Ovary (tissue), 9 donors: ENCODE measurements around the gene LEMD3. TPM values are rescaled to one million over a fixed set of nuclear protein-coding genes. Genes with fewer than 3 reads are reported as not detected.

Source experiments
- DNase-seq, 5 donors: peaks; one replicate each; pipeline ENCODE4 v3.0.0-alpha.2; 2019 to 2020
- H3K27ac ChIP-seq, 2 donors: fragments of 200-600 bp; one replicate each; pipeline versions ENCODE4 v1.5.1 to v1.8.0; 2019 to 2022
- H3K27me3 ChIP-seq: fragments of 200-600 bp; one replicate; pipeline ENCODE4 v1.8.0; 2022
- H3K36me3 ChIP-seq: fragments of 200-600 bp; sonication (generic); one replicate; pipeline ENCODE4 v1.5.1; 2019
- H3K4me1 ChIP-seq: one replicate; pipeline ENCODE4 v1.8.1; 2013; ENCODE audit warnings: mild to moderate bottlenecking, moderate library complexity; ENCODE audit not compliant: insufficient read depth
- H3K4me3 ChIP-seq: fragments of 200-600 bp; sonication (generic); one replicate; pipeline ENCODE4 v1.5.1; 2017
- H3K9me3 ChIP-seq, 2 donors: fragments of 200-600 bp in 1 of 2; sonication (generic) in 1 of 2; one replicate each; pipeline versions ENCODE4 v1.5.1 to v1.8.1; 2013 to 2019; ENCODE audit warnings: mild to moderate bottlenecking in 1 of 2, moderate library complexity in 1 of 2
- EP300 ChIP-seq: sonication (generic); formaldehyde crosslinking; IDR thresholded peaks from one replicate; pipeline ENCODE4 v1.6.1; 2017; ENCODE audit warnings: antibody characterized with exemption
- POLR2A ChIP-seq: fragments of 450-650 bp; IDR thresholded peaks from one replicate; pipeline ENCODE4 v1.6.1; 2017; ENCODE audit warnings: antibody characterized with exemption, mild to moderate bottlenecking, moderate library complexity
- WGBS, 3 donors: extraction: QIAGEN DNeasy Blood & Tissue Kit in 1 of 3; methylation state at CpG; one replicate each; pipeline versions ENCODE4 v1.1.5 to v1.1.7; 2013 to 2017; 5-methylcytosine and 5-hydroxymethylcytosine counted together
- intact Hi-C, 4 donors: fragments of 100-400 bp; cut with DNase I; formaldehyde crosslinking; loops; one replicate each; pipeline versions ENCODE4 v1.11.0 to v1.15.1; 2022 to 2023
- polyA plus RNA-seq, 2 donors: library from polyadenylated mRNA; stranded (reverse); fragments of 200-250 nt in 1 of 2; fragments of 350-450 nt in 1 of 2; fragmentation: Illumina TruSeq in 1 of 2; extraction: RNeasy Lipid Tissue Mini Kit (QIAGEN cat#74804) in 1 of 2; gene quantifications; one replicate each; pipeline ENCODE4 v1.2.3, GENCODE V29; 2013 to 2014
- total RNA-seq, 7 donors: library from RNA; depleted of rRNA in 2 of 7; stranded (reverse); fragments of >200 nt in 2 of 7; fragmentation: NEBNext Ultra II Directional in 3 of 7; extraction: Animal tissue kit (Norgen Biotek cat#: 25700) in 3 of 7; gene quantifications; one replicate each; pipeline versions ENCODE4 v1.1.0 to v1.2.4, GENCODE V29; 2016 to 2023
- TF ChIP-seq, protein P1 (sequence below), 3 donors: fragments of 450-650 bp in 2 of 3; fragments of 200-600 bp in 1 of 3; IDR thresholded peaks; one replicate each; pipeline versions ENCODE4 v1.5.1 to v1.8.0; 2016 to 2022; ENCODE audit warnings: antibody characterized with exemption in 3 of 3, mild to moderate bottlenecking in 1 of 3
- donor health status: DM: no; HTN: no; CAD: no; lungs with moderate emphysema.
- donor health status: DM: no; HTN: no; CAD: no.
- donor health status: Bipolar disorder and iron deficiency.
- donor health status: DM: yes; HTN: yes; CAD: no.
- donor health status: DM: no; HTN: no; CAD: no.
- donor health status: DM: yes; HTN: yes; CAD: no.

The LEMD3 gene
- total and polyA plus RNA-seq, 9 donors, result 11.4 to 34.8 (median 28.3) TPM

DNA sequence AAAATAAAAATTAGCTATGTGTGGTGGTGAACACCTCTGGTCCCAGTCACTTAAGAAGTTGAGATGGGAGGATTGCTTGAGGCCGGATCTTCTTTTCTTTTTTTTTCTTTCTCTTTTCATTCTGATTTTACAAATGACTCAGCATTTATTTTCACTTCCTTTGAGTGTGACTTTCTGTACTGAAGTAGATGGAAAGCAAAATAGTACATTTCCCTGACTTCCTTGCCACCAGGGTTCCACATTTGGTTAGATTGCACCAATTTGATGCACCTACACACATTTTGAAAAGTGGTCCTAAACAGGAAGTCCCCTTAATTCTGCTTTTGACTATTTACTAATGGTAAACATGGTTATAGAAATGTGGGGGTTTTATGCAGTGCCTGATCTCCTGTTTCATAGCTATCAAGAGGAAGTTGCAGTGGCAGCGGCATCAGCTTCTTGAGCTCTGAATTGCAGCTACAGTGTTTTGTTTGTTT is 13.0 kb upstream of the LEMD3 start:
- no peak overlapping the region for H3K27ac ChIP-seq
- TF ChIP-seq EP300, result no peak
- TF ChIP-seq, protein P1, sequence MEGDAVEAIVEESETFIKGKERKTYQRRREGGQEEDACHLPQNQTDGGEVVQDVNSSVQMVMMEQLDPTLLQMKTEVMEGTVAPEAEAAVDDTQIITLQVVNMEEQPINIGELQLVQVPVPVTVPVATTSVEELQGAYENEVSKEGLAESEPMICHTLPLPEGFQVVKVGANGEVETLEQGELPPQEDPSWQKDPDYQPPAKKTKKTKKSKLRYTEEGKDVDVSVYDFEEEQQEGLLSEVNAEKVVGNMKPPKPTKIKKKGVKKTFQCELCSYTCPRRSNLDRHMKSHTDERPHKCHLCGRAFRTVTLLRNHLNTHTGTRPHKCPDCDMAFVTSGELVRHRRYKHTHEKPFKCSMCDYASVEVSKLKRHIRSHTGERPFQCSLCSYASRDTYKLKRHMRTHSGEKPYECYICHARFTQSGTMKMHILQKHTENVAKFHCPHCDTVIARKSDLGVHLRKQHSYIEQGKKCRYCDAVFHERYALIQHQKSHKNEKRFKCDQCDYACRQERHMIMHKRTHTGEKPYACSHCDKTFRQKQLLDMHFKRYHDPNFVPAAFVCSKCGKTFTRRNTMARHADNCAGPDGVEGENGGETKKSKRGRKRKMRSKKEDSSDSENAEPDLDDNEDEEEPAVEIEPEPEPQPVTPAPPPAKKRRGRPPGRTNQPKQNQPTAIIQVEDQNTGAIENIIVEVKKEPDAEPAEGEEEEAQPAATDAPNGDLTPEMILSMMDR (IDR thresholded peaks at IDR 0.05), result no peak
- TF ChIP-seq POLR2A, result no peak
- 68 to 76% (median 74%) methylated on average over 2 of the region's 2 CpGs for WGBS, 3 donors
- no peaks in the 10 kb centered on the region for H3K36me3 ChIP-seq
- no peaks in the 10 kb centered on the region for H3K27me3 ChIP-seq
- no peak for DNase-seq
- intact Hi-C loops, result no loop called here
- no peak overlapping the region for H3K4me3 ChIP-seq
- no peaks in the 10 kb centered on the region for H3K9me3 ChIP-seq
- no peaks in the 10 kb centered on the region for H3K4me1 ChIP-seq

DNA sequence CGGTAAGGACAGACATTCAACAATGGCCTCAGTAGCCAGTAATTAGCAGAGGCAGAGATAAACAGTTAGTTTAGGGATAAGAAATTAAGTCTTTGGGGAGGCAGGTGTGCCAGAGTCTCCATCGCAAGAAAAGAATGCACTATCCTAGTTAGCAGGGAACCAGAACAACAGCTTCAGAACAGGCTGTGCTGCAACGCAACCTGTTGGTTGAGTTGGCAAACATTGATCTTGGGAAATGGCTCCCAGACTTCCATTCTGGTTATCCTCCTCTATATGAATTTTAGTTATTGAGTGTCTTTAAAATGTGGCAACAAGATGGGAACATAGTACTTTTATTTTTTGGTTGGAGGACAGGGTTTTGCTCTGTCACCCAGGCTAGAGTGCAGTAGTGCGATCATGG is 12.3 kb upstream of the LEMD3 start:
- no peak for DNase-seq
- whole genome bisulfite sequencing, 3 donors, result 84 to 89% (median 88%) methylated on average over 4 of the region's 4 CpGs
- TF ChIP-seq, protein P1 (IDR thresholded peaks at IDR 0.05), result no peak
- TF ChIP-seq POLR2A, result no peak
- no peak for TF ChIP-seq EP300
- no peaks in the 10 kb centered on the region for H3K36me3 ChIP-seq
- no peaks in the 10 kb centered on the region for H3K9me3 ChIP-seq
- H3K27ac ChIP-seq, result no peak overlapping the region
- intact Hi-C loops, result no loop called here
- no peaks in the 10 kb centered on the region for H3K4me1 ChIP-seq
- H3K4me3 ChIP-seq, result no peak overlapping the region
- no peaks in the 10 kb centered on the region for H3K27me3 ChIP-seq

DNA sequence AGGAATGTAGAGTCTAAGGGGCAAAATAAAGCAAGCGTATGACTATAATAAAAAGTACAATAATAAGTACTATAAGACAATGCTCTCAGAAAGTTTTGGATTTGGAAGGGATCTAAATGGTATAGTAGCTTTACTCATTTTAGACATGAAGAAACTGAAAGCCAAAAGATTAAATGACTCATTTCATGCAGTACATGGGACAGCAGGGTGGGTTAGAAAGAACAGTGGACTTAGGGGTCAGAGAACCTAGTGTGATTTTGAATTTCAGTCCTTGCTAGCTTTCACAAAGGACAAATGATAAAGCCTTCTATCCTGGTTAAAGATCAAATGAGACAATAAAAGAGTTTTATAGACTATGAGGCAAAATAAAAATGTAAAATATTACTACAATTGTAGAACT is 6.8 kb upstream of the LEMD3 start:
- WGBS, 3 donors, result 96 to 100% (median 98%) methylated on average over 1 of the region's 1 CpG

DNA sequence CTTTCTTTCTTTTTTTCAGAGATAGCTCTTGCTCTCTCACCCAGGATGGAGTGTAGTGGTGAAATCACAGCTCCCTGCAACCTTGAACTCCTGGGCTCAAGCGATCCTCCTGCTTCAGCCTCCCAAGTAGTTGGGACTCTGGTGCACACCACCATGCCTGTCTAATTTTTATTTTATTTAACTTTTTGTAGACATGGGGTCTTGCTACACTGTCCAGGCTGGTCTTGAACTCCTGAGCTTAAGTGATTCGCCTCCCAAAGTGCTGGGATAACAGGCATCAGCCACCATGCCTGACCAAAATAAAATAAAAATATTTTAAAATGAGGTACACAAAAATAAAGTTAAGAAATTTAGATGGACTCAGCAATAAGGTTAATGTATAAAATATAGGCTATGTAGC is 5.1 kb upstream of the LEMD3 start:
- no peaks in the 10 kb centered on the region for H3K4me1 ChIP-seq
- H3K27me3 ChIP-seq, result no peaks in the 10 kb centered on the region
- 83 to 89% (median 84%) methylated on average over 2 of the region's 2 CpGs for WGBS, 3 donors
- no peak for DNase-seq
- intact Hi-C loops, result no loop called here
- H3K9me3 ChIP-seq, result no peaks in the 10 kb centered on the region
- no peaks in the 10 kb centered on the region for H3K36me3 ChIP-seq
- TF ChIP-seq EP300 (no peak), POLR2A (no peak)
- TF ChIP-seq, protein P1 (IDR thresholded peaks at IDR 0.05), result no peak
- no peak overlapping the region for H3K27ac ChIP-seq
- H3K4me3 ChIP-seq, result no peak overlapping the region

More for the DNA sequence above, 6.8 kb upstream of the LEMD3 start:
- TF ChIP-seq POLR2A, result no peak
- TF ChIP-seq, protein P1 (IDR thresholded peaks at IDR 0.05), result no peak
- TF ChIP-seq EP300, result no peak
- intact Hi-C loops, result no loop called here
- Histone ChIP-seq H3K9me3 (no peaks in the 10 kb centered on the region), H3K4me3 (no peak overlapping the region), H3K36me3 (no peaks in the 10 kb centered on the region), H3K27me3 (no peaks in the 10 kb centered on the region), H3K4me1 (no peaks in the 10 kb centered on the region), H3K27ac (no peak overlapping the region)
- DNase-seq, result no peak
